NCI-H187 (cell line): Measurements from ENCODE around the gene MPST.

Experiments
- DNase-seq, 2 experiments: peaks; one replicate each; lab custom pipeline; 2025; lab: John Stamatoyannopoulos, UW

The MPST gene

GRCh38 chr22:37079158-37079557 is 59.6 kb downstream of the MPST start:
- no peak for DNase-seq
